ENCODE results near the gene CFDP1.

CFDP1 gene

DNA sequence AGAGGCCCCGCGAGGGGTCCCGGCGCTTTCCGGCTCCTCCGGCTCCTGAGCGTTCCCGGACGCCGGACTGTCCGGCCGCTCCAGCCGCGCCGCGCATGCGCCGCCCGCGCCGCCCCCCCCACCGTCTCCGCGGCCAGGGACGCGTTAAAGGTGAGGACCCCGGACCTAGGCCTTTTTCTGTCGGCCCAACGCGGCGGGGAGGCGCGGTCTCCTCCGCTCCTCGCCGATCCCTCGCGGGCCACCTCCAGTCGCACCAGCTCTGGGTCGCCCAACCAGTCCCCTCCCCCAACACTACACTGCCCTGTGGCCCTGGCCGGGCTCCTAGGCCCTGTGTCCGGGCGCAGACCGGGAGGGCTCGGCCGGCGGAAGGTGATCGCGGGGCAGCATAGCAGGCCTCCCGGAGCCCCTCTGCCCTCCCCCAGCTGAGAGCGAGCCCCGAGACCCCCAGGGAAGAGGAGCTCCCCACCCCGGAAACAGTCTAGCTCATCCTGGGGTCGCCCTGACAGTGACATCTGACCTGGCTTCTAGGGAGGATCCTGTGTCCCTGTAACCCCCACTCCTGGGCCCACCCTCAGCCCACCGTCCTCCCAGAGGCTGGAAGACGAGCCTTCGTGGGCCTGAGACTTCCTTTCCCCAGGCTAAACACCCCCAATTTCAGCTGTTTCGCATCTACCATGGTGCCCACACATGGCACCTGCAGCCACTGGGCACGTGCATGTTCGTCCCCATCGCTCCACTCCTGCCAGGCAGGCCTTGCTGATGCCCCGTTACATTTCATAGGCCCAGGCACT is 167.2 kb downstream of the CFDP1 start (continued):
- TF ChIP-seq, protein P1, sequence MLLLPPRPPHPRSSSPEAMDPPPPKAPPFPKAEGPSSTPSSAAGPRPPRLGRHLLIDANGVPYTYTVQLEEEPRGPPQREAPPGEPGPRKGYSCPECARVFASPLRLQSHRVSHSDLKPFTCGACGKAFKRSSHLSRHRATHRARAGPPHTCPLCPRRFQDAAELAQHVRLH (tag by site-specific recombination; IDR thresholded peaks at IDR 0.05) = peak; percentile 30; the same call in 1 of the 2 replicates
- TF ChIP-seq ZNF830 (tag by site-specific recombination; IDR thresholded peaks at IDR 0.05; ENCODE audit: low read depth) (no peak), ZNF791 (tag by site-specific recombination; IDR thresholded peaks at IDR 0.05) (no peak), MEIS1 (CRISPR knock-in tag; IDR thresholded peaks at IDR 0.05; ENCODE audit: borderline replicate concordance) (no peak), HOXD13 (CRISPR knock-in tag; IDR thresholded peaks at IDR 0.05; ENCODE audit: borderline replicate concordance) (no peak), ZNF274 (IDR thresholded peaks at IDR 0.05; ENCODE audit: low read length) (no peak), ZNF274 (tag by site-specific recombination; IDR thresholded peaks at IDR 0.05; ENCODE audit: borderline replicate concordance) (no peak), ZNF768 (tag by site-specific recombination; IDR thresholded peaks at IDR 0.05) (no peak), ZNF792 (tag by site-specific recombination; IDR thresholded peaks at IDR 0.05) (peak; percentile 85; the same call in 1 of the 2 replicates), ZNF311 (tag by site-specific recombination; IDR thresholded peaks at IDR 0.05; ENCODE audit: borderline replicate concordance) (no peak), ZIC2 (tag by site-specific recombination; IDR thresholded peaks at IDR 0.05) (peak; percentile 40), ZNF416 (tag by site-specific recombination; IDR thresholded peaks at IDR 0.05) (no peak), ZNF350 (tag by site-specific recombination; IDR thresholded peaks at IDR 0.05) (no peak)
- TF ChIP-seq, protein P2, sequence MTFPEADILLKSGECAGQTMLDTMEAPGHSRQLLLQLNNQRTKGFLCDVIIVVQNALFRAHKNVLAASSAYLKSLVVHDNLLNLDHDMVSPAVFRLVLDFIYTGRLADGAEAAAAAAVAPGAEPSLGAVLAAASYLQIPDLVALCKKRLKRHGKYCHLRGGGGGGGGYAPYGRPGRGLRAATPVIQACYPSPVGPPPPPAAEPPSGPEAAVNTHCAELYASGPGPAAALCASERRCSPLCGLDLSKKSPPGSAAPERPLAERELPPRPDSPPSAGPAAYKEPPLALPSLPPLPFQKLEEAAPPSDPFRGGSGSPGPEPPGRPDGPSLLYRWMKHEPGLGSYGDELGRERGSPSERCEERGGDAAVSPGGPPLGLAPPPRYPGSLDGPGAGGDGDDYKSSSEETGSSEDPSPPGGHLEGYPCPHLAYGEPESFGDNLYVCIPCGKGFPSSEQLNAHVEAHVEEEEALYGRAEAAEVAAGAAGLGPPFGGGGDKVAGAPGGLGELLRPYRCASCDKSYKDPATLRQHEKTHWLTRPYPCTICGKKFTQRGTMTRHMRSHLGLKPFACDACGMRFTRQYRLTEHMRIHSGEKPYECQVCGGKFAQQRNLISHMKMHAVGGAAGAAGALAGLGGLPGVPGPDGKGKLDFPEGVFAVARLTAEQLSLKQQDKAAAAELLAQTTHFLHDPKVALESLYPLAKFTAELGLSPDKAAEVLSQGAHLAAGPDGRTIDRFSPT (tag by site-specific recombination; IDR thresholded peaks at IDR 0.05) = 0 out of 2 replicates have a peak, but pooled peaks have one; percentile 42
- TF ChIP-seq, protein P3, sequence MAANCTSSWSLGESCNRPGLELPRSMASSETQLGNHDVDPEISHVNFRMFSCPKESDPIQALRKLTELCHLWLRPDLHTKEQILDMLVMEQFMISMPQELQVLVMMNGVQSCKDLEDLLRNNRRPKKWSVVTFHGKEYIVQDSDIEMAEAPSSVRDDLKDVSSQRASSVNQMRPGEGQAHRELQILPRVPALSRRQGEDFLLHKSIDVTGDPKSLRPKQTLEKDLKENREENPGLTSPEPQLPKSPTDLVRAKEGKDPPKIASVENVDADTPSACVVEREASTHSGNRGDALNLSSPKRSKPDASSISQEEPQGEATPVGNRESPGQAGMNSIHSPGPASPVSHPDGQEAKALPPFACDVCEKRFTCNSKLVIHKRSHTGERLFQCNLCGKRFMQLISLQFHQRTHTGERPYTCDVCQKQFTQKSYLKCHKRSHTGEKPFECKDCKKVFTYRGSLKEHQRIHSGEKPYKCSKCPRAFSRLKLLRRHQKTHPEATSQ (tag by site-specific recombination; IDR thresholded peaks at IDR 0.05) = 0 out of 2 replicates have a peak, but pooled peaks have one; percentile 43
- TF ChIP-seq, protein P4, sequence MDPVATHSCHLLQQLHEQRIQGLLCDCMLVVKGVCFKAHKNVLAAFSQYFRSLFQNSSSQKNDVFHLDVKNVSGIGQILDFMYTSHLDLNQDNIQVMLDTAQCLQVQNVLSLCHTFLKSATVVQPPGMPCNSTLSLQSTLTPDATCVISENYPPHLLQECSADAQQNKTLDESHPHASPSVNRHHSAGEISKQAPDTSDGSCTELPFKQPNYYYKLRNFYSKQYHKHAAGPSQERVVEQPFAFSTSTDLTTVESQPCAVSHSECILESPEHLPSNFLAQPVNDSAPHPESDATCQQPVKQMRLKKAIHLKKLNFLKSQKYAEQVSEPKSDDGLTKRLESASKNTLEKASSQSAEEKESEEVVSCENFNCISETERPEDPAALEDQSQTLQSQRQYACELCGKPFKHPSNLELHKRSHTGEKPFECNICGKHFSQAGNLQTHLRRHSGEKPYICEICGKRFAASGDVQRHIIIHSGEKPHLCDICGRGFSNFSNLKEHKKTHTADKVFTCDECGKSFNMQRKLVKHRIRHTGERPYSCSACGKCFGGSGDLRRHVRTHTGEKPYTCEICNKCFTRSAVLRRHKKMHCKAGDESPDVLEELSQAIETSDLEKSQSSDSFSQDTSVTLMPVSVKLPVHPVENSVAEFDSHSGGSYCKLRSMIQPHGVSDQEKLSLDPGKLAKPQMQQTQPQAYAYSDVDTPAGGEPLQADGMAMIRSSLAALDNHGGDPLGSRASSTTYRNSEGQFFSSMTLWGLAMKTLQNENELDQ (tag by site-specific recombination; IDR thresholded peaks at IDR 0.05; ENCODE audit: low read depth) = no peak
- TF ChIP-seq, protein P5, sequence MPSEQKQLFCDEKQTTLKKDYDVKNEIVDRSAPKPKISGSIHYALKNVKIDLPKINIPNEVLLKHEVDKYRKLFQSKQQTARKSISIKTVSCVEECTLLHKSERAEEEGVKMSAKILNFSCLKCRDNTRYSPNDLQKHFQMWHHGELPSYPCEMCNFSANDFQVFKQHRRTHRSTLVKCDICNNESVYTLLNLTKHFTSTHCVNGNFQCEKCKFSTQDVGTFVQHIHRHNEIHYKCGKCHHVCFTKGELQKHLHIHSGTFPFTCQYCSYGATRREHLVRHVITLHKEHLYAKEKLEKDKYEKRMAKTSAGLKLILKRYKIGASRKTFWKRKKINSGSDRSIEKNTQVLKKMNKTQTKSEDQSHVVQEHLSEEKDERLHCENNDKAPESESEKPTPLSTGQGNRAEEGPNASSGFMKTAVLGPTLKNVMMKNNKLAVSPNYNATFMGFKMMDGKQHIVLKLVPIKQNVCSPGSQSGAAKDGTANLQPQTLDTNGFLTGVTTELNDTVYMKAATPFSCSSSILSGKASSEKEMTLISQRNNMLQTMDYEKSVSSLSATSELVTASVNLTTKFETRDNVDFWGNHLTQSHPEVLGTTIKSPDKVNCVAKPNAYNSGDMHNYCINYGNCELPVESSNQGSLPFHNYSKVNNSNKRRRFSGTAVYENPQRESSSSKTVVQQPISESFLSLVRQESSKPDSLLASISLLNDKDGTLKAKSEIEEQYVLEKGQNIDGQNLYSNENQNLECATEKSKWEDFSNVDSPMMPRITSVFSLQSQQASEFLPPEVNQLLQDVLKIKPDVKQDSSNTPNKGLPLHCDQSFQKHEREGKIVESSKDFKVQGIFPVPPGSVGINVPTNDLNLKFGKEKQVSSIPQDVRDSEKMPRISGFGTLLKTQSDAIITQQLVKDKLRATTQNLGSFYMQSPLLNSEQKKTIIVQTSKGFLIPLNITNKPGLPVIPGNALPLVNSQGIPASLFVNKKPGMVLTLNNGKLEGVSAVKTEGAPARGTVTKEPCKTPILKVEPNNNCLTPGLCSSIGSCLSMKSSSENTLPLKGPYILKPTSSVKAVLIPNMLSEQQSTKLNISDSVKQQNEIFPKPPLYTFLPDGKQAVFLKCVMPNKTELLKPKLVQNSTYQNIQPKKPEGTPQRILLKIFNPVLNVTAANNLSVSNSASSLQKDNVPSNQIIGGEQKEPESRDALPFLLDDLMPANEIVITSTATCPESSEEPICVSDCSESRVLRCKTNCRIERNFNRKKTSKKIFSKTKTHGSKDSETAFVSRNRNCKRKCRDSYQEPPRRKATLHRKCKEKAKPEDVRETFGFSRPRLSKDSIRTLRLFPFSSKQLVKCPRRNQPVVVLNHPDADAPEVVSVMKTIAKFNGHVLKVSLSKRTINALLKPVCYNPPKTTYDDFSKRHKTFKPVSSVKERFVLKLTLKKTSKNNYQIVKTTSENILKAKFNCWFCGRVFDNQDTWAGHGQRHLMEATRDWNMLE (tag by site-specific recombination; conservative IDR thresholded peaks at IDR 0.05; ENCODE audit: low read depth) = no peak
- TF ChIP-seq, protein P6, sequence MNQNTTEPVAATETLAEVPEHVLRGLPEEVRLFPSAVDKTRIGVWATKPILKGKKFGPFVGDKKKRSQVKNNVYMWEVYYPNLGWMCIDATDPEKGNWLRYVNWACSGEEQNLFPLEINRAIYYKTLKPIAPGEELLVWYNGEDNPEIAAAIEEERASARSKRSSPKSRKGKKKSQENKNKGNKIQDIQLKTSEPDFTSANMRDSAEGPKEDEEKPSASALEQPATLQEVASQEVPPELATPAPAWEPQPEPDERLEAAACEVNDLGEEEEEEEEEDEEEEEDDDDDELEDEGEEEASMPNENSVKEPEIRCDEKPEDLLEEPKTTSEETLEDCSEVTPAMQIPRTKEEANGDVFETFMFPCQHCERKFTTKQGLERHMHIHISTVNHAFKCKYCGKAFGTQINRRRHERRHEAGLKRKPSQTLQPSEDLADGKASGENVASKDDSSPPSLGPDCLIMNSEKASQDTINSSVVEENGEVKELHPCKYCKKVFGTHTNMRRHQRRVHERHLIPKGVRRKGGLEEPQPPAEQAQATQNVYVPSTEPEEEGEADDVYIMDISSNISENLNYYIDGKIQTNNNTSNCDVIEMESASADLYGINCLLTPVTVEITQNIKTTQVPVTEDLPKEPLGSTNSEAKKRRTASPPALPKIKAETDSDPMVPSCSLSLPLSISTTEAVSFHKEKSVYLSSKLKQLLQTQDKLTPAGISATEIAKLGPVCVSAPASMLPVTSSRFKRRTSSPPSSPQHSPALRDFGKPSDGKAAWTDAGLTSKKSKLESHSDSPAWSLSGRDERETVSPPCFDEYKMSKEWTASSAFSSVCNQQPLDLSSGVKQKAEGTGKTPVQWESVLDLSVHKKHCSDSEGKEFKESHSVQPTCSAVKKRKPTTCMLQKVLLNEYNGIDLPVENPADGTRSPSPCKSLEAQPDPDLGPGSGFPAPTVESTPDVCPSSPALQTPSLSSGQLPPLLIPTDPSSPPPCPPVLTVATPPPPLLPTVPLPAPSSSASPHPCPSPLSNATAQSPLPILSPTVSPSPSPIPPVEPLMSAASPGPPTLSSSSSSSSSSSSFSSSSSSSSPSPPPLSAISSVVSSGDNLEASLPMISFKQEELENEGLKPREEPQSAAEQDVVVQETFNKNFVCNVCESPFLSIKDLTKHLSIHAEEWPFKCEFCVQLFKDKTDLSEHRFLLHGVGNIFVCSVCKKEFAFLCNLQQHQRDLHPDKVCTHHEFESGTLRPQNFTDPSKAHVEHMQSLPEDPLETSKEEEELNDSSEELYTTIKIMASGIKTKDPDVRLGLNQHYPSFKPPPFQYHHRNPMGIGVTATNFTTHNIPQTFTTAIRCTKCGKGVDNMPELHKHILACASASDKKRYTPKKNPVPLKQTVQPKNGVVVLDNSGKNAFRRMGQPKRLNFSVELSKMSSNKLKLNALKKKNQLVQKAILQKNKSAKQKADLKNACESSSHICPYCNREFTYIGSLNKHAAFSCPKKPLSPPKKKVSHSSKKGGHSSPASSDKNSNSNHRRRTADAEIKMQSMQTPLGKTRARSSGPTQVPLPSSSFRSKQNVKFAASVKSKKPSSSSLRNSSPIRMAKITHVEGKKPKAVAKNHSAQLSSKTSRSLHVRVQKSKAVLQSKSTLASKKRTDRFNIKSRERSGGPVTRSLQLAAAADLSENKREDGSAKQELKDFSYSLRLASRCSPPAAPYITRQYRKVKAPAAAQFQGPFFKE (tag by site-specific recombination; IDR thresholded peaks at IDR 0.05; ENCODE audit: borderline replicate concordance) = no peak
- TF ChIP-seq, protein P7, sequence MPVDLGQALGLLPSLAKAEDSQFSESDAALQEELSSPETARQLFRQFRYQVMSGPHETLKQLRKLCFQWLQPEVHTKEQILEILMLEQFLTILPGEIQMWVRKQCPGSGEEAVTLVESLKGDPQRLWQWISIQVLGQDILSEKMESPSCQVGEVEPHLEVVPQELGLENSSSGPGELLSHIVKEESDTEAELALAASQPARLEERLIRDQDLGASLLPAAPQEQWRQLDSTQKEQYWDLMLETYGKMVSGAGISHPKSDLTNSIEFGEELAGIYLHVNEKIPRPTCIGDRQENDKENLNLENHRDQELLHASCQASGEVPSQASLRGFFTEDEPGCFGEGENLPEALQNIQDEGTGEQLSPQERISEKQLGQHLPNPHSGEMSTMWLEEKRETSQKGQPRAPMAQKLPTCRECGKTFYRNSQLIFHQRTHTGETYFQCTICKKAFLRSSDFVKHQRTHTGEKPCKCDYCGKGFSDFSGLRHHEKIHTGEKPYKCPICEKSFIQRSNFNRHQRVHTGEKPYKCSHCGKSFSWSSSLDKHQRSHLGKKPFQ (tag by site-specific recombination; IDR thresholded peaks at IDR 0.05) = no peak
